Activated T-cell treated with anti-CD3 and anti-CD28 coated beads for 1 hour (primary cell): ENCODE results near the gene SIL1.
"Not testable (repeated sequence)": the region's sequence is repeated elsewhere in the genome, so short reads cannot be mapped to it uniquely, and the experiment has no call there.

Experiments used
- DNase-seq: peaks from one replicate; pipeline ENCODE4 v3.0.0-alpha.2; 2020; ENCODE audit warnings: low read depth

The SIL1 gene

GRCh38 chr5:139140591-139141071 is 57.5 kb downstream of the SIL1 start:
- no peak for DNase-seq

- no peak for DNase-seq
These were observed 59.4 kb downstream of the SIL1 start for GRCh38 chr5:139138809-139139208.

- DNase-seq, result no peak
These were observed 60.1 kb downstream of the SIL1 start for GRCh38 chr5:139138109-139138508.

- no peak for DNase-seq
These were observed 60.5 kb downstream of the SIL1 start for GRCh38 chr5:139137697-139138096.

- DNase-seq, result no peak
These were observed 63.3 kb downstream of the SIL1 start for GRCh38 chr5:139134906-139135305.

DNA sequence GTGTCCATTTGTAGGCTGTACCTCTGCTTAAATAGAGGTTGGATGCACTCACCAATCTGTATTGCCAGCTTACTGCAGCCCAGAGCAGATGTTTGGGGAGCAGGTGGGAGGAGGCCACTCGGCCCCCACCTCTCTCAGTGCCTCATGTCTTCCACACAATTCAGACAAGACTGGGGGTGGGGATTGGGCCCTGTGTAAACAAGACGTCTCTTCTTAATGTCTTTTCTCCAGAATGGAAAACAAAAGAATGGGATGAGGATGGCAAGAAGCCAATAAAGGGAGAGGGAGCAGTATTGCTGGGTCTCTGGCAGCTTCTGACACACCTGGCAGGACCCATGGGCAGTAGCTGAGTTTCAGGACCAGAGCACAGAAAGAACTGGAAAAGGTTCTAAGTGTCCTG is 64.9 kb downstream of the SIL1 start:
- DNase-seq, result no peak

DNA sequence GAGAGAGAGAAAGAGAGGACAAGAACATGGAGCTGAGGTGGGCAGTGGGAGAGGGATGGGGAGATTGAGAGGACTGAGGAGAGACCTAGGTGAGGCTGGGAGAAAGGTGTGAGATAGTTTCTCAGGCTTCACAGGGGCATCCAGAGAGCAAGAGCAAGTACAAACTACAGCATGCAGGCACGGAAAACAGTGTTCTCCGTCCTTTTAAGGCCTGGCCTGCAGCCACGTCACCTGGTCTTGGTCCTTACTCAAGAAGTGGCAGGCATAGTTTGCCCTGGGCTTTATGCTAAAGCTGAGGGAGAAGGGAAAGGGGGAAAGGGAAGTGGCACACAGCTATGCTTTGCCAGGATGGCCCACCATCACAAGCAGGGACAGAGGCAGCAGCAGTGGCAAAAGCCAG is 65.7 kb downstream of the SIL1 start:
- no peak for DNase-seq

DNA sequence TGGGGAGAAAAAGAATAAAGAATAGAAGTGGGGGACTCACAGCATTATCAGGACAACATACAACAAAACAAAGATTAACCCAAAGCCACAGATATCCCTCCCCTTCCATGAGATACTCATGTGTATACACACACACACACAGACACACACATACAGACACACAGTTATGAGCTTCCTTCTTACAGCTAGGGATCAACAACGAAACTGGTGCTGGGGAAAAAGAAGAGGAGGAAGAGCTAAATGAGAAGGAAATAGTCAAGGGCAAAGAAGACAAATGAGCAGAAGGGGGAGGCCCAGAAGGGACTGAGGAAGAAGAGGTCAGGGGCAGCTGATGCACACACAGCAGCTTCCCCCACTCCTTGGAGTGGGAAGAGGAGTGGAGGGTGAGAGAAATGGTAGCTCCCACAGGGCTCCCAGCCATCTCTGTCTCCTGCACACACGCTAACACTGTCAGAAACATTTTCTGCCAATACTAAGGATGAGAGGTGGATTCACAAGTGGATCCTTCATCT is 66.2 kb downstream of the SIL1 start:
- DNase-seq, result no peak

DNA sequence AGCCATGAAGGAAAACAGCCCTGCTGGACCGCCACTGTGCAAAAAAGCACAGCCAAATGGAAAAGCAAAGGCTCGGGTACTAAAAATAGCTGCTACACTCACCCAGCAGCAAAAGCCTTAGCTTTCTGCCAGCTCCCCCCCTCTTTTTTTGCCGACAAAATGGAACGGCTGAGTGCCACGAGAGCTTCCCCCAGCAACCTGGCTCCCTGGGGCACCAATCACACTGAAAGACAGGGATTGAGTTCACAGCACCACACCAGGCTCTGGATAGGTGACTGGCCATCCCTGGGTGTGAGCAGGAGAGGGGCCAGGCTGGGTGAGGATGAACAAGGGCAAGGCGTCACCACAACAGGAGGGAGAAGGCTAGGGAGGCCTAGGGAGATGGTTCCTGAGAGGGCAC is 66.7 kb downstream of the SIL1 start:
- no peak for DNase-seq

GRCh38 chr5:139131062-139131461 is 67.1 kb downstream of the SIL1 start:
- no peak for DNase-seq

DNA sequence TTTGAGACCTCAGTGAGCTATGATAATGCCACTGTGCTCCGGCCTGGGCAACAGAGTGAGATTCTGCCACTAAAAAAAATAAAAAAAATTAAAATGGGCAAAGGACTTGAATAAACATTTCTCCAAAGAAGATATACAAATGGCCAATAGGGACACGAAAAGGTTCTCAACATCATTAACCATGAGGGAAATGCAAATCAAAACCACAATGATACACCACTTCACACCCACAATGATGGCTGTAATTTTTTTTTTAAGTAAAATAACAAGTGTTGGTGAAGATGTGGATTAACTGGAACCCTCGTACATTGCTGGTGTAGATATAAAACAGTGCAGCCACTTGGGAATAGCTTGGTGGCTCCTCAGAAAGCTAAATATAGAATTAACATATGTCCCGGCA is 68.0 kb downstream of the SIL1 start:
- no peak for DNase-seq

GRCh38 chr5:139126711-139127111 is 71.5 kb downstream of the SIL1 start:
- no peak for DNase-seq

- DNase-seq, result no peak
These were observed 72.2 kb downstream of the SIL1 start for GRCh38 chr5:139125991-139126390.

DNA sequence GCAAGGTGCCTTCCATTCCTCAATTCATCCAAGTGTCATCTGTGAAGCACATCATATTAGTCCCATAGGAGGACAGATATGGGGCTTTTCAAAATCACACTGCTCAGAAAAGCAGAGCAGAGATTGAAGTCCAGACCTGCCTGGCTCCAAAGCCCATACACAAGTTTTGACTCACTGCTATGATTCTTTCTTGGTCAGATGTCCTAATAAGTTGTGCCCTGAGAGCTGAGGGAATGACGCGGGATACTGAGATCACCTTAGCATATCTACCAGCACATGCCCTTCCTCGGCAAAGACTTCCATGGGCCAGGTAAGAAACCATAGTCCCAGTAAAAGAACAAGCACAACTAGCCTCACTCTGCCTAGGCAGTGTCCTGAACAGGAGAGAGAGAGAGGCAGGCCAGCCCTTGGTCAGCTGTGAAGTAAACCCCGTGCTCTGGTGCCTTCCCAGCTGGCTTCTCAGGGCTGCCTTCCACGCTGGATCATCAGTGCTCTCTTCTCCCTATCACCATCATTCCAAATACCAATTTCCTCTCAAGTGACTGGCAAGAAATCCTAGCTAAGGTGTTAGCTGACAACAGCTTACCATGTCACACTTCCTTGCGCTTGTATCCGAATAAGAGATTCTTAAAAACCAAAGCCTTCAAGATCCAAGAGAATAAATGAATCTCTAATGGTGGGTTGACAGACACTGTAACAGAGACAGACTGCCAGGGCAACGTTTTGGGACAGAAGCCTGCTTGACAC is 73.2 kb downstream of the SIL1 start:
- no peak for DNase-seq

- DNase-seq, result no peak
These were observed 77.0 kb downstream of the SIL1 start for GRCh38 chr5:139121120-139121519.

DNA sequence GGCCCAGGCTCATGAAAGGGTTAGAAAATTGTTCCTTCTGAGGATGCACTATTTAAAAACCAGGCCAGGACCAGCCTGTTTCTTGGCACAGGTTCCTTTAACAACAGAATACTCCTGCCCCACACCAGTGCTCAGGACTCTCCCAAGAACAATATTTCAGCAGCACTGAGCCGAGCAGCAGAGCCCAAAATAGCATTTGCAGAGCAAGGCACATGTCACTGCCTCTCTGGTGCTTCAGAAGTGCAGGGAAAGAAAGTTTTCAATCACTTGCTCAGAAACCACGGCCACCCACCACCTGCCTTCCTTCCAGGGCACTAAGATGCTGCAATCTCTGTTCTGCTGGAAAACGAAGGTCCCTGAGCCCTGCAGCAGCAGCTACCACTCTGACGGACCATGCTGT is 77.6 kb downstream of the SIL1 start:
- DNase-seq, result no peak

DNA sequence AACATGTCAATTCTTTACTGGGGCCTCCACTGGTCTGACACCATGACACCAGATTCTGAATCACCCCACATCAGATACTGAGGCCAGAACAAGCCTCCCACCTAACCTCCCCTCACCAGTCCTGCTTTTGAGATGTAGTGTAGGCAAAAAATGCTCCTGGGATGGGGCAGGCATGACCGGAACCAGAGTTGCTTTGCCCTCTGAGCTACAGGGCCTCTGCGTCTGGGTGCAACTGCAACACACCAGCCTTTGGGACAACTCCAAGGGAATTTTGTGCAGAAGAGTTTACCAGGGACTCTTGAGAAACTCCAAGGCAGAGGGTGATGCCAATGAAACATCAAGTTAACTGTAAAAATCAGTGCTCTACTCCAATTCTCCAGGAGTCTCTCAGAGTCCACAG is 79.4 kb downstream of the SIL1 start:
- no peak for DNase-seq

DNA sequence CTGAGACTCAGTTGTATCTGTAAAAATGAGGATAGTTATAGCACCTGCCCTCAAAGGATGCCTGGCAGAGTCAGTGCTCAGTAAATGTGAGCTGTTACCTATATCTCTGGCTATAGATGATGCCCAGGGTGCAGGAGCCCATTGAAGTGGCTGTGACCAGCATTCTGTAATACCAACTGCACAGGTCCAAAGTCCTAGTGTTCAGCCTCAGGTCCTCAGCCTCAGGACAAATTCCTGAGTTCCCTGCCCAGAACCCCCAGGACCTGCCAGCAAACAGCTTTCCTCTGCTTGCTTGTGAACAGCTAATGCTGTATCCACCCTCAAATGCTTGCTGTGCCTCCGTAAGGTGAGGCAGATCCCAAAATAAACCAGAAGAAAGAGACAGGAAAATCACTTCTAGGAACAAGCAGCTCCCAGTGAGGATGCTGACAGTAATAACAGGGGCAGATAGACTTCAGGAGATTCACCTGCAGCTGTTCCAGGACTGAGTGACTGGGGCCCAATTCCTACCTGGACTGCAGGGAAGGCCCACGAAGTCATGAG is 80.8 kb downstream of the SIL1 start:
- no peak for DNase-seq

GRCh38 chr5:139116100-139116655 is 82.0 kb downstream of the SIL1 start:
- no peak for DNase-seq

GRCh38 chr5:139113892-139114291 is 84.3 kb downstream of the SIL1 start:
- DNase-seq, result no peak

DNA sequence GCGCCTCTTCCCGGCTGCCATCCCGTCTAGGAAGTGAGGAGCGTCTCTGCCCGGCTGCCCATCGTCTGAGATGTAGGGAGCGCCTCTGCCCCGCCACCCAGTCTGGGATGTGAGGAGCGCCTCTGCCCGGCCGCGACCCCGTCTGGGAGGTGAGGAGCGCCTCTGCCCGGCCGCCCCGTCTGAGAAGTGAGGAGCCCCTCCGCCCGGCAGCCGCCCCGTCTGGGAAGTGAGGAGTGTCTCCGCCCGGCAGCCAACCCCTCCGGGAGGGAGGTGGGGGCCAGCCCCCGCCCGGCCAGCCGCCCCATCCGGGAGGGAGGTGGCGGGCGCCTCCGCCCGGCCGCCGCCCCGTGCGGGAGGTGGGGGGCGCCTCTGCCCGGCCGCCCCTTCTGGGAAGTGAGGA is 85.8 kb downstream of the SIL1 start:
- DNase-seq, result not testable (repeated sequence)

GRCh38 chr5:139110526-139111168 is 87.5 kb downstream of the SIL1 start:
- DNase-seq, result no peak
